ENCODE measurements around the gene SCFD2. TPM values are rescaled to one million over a fixed set of nuclear protein-coding genes. Genes with fewer than 3 reads are reported as not detected.

Gene SCFD2
- total RNA-seq, 1 donor from 2014 or later: 13.2 TPM

DNA sequence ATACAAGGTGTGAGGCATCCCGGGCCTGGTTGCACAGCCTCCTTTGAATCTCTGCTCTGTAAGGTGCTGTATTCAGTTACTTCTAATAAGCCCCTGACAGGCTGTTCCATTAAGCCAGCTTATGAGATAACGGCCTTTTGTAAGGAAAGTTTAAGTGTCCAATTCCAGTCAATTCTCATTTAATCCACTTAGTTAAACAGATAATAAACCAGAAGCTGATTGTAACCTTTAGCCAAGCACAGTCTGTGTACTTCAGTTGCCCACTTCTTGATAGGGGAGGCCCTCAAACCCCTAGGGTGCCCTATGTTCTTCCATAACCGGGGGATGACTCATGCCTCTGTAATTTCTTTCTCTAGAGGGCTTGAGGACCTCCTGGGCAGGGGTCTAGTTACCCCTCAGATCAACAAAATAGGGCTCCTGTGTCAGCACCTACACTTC, 440.3 kb downstream of the SCFD2 start:
- H3K9me3 ChIP-seq: no peaks in the 10 kb centered on the region
- no peak overlapping the region for H3K27ac ChIP-seq
- H3K4me1 ChIP-seq: no peaks in the 10 kb centered on the region
- no peaks in the 10 kb centered on the region for H3K36me3 ChIP-seq
- TF ChIP-seq, protein P1, sequence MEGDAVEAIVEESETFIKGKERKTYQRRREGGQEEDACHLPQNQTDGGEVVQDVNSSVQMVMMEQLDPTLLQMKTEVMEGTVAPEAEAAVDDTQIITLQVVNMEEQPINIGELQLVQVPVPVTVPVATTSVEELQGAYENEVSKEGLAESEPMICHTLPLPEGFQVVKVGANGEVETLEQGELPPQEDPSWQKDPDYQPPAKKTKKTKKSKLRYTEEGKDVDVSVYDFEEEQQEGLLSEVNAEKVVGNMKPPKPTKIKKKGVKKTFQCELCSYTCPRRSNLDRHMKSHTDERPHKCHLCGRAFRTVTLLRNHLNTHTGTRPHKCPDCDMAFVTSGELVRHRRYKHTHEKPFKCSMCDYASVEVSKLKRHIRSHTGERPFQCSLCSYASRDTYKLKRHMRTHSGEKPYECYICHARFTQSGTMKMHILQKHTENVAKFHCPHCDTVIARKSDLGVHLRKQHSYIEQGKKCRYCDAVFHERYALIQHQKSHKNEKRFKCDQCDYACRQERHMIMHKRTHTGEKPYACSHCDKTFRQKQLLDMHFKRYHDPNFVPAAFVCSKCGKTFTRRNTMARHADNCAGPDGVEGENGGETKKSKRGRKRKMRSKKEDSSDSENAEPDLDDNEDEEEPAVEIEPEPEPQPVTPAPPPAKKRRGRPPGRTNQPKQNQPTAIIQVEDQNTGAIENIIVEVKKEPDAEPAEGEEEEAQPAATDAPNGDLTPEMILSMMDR (IDR thresholded peaks at IDR 0.05): no peak
- no peaks in the 10 kb centered on the region for H3K27me3 ChIP-seq (ENCODE audit: low read depth)
- DNase-seq (no peak), ATAC-seq (no peak)
- intact Hi-C loops (cut with DNase I): no loop called here
- no peak overlapping the region for H3K4me3 ChIP-seq

DNA sequence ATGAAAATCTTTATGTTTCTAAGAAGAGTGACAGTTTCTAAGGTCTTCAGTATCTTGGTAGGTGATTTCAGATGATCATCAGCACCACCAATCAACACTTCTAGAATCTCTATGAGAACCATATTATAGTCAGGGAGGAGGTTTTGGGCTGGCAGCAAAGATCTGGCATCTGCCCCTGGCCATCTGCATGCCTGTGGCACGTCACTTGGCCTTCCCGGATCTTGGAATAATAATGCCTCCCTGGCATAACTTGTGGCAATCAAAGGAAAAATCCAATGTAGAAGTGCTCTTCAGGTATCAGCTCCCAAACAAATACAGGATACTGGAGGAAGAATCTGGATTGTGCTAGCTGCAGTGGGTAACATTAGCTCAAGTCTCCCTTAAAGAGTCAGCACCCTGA, 446.4 kb downstream of the SCFD2 start:
- H3K4me3 ChIP-seq: no peak overlapping the region
- peaks cover 4% of the 10 kb centered on the region for H3K4me1 ChIP-seq
- no peaks in the 10 kb centered on the region for H3K36me3 ChIP-seq
- intact Hi-C loops (cut with DNase I): no loop called here
- TF ChIP-seq, protein P1 (IDR thresholded peaks at IDR 0.05): no peak
- ATAC-seq (no peak), DNase-seq (no peak)
- no peaks in the 10 kb centered on the region for H3K27me3 ChIP-seq (ENCODE audit: low read depth)
- no peaks in the 10 kb centered on the region for H3K9me3 ChIP-seq
- no peak overlapping the region for H3K27ac ChIP-seq

DNA sequence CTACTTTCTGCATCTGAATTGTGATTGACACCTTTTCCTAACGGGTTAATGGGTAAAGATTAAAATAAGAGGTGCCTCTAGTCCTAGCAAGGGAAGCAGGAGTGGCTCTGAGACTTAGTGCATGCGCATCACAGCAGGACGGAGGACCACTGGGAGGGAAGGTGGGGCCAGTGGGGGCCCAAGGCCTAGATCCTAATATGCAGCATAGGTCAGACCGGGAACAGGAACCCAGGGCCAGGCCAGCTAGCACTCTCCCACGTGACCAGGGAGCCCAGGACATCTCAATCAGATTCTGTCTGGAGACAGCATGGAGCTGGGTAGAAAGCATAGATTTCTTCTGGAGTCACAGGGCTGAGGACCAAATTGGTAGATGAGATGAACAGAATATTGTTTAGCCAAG, 448.0 kb downstream of the SCFD2 start:
- Histone ChIP-seq H3K27ac (no peak overlapping the region), H3K36me3 (no peaks in the 10 kb centered on the region), H3K4me3 (no peak overlapping the region), H3K4me1 (peaks cover 6% of the 10 kb centered on the region), H3K9me3 (no peaks in the 10 kb centered on the region), H3K27me3 (ENCODE audit: low read depth) (no peaks in the 10 kb centered on the region)
- intact Hi-C loops (cut with DNase I): no loop called here
- TF ChIP-seq, protein P1 (IDR thresholded peaks at IDR 0.05): no peak
- DNase-seq: no peak
- ATAC-seq: no peak

DNA sequence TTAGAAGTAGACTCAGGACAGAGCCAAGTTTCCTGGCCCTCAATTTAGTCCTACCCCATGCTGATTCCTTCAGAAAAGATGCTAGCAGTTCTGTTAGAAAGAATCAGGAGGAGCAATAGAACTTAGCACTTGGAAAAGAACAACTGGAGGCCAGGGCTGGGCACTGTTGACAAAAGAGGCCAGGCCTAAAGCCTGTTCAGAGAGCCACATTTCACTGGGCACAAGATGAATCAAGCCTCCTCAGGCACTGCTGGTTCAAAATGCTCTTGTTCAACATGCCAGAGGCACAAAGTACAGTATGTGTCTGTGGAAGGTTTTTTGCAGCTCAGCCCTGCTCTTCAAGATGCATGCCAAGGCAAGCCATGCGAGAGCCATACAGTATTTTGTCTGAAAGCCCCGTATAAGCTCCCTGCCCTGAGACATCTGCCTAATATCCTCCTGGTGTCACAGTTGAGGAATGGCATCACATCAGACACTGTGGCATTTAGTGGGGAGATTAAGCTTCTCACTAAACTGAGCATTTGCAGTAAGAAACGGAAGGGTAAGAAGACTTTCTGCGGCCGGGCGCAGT, 450.0 kb downstream of the SCFD2 start:
- peaks cover 6% of the 10 kb centered on the region for H3K4me1 ChIP-seq
- intact Hi-C loops (cut with DNase I): no loop called here
- no peak for DNase-seq
- H3K27me3 ChIP-seq (ENCODE audit: low read depth): no peaks in the 10 kb centered on the region
- H3K4me3 ChIP-seq: no peak overlapping the region
- no peaks in the 10 kb centered on the region for H3K36me3 ChIP-seq
- TF ChIP-seq, protein P1 (IDR thresholded peaks at IDR 0.05): no peak
- no peak for ATAC-seq
- no peak overlapping the region for H3K27ac ChIP-seq
- H3K9me3 ChIP-seq: no peaks in the 10 kb centered on the region

DNA sequence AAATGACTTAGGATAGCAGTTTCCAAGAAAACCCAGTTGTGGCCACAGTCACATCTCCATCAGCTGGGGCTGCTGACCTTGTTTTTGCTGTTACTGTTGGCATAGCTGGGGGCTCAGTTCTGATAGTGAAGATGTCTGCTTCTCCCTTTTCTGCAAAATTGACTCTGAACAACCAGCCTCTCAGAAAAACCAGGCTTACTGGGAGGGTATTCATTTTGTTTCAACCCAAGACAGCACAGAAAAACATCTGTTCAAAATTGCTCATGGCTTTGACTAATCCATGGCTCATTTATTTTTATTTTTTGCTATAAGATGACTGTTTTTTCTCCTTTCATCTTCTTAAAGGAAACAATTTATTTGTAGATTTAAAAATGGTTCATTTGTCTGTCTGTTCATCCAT, 450.7 kb downstream of the SCFD2 start:
- Histone ChIP-seq H3K27ac (no peak overlapping the region), H3K4me1 (peaks cover 6% of the 10 kb centered on the region), H3K36me3 (no peaks in the 10 kb centered on the region), H3K9me3 (no peaks in the 10 kb centered on the region), H3K27me3 (ENCODE audit: low read depth) (no peaks in the 10 kb centered on the region), H3K4me3 (no peak overlapping the region)
- no peak for ATAC-seq
- intact Hi-C loops (cut with DNase I): no loop called here
- TF ChIP-seq, protein P1 (IDR thresholded peaks at IDR 0.05): no peak
- no peak for DNase-seq

All from lower lobe of right lung (tissue), 2 donors.